MM.1S (cell line): ENCODE measurements around the gene AMBRA1.

Experiments
- DNase-seq: peaks from one replicate; pipeline ENCODE4 v3.0.0-alpha.2; 2015
- H2AFZ ChIP-seq: fragments of 300-600 bp; sonication (generic); 2 replicates; pipeline ENCODE4 v1.6.0; 2016; ENCODE audit warnings: antibody characterized with exemption, low read length
- H3F3A ChIP-seq: fragments of 300-600 bp; sonication (generic); 2 replicates; pipeline ENCODE4 v1.6.1; 2016; ENCODE audit warnings: mild to moderate bottlenecking, antibody characterized with exemption, low read length, moderate library complexity, mixed read lengths; ENCODE audit not compliant: insufficient read depth
- H3K27ac ChIP-seq: fragments of 300-600 bp; sonication (generic); 2 replicates; pipeline ENCODE4 v1.5.1; 2016; ENCODE audit warnings: mild to moderate bottlenecking, low read length
- H3K27me3 ChIP-seq: fragments of 300-600 bp; sonication (generic); replicated peaks from 2 replicates; pipeline ENCODE4 v1.6.0; 2016; ENCODE audit warnings: low read length; ENCODE audit not compliant: insufficient read depth
- H3K36me3 ChIP-seq: fragments of 300-600 bp; sonication (generic); replicated peaks from 2 replicates; pipeline ENCODE4 v1.6.1; 2016; ENCODE audit warnings: mild to moderate bottlenecking, low read length, mixed read lengths; ENCODE audit not compliant: insufficient read depth
- H3K4me1 ChIP-seq: fragments of 300-600 bp; sonication (generic); 2 replicates; pipeline ENCODE4 v1.6.1; 2016; ENCODE audit warnings: low read length, mixed read lengths
- H3K4me2 ChIP-seq: fragments of 300-600 bp; sonication (generic); 2 replicates; pipeline ENCODE4 v1.6.0; 2016; ENCODE audit warnings: low read depth, low read length
- H3K4me3 ChIP-seq: fragments of 300-600 bp; sonication (generic); 2 replicates; pipeline ENCODE4 v1.5.1; 2016; ENCODE audit warnings: low read length, mixed read lengths
- H3K79me2 ChIP-seq: fragments of 300-600 bp; sonication (generic); 2 replicates; pipeline ENCODE4 v1.6.1; 2016; ENCODE audit warnings: mixed run types, low read length, mixed read lengths
- H3K9ac ChIP-seq: fragments of 300-600 bp; sonication (generic); 2 replicates; pipeline ENCODE4 v1.6.1; 2016; ENCODE audit warnings: low read length, mixed read lengths
- H3K9me2 ChIP-seq: fragments of 300-600 bp; sonication (generic); replicated peaks from 2 replicates; pipeline ENCODE4 v1.6.1; 2016; ENCODE audit warnings: mild to moderate bottlenecking, low read length, mixed read lengths; ENCODE audit not compliant: insufficient read depth
- H3K9me3 ChIP-seq: fragments of 300-600 bp; sonication (generic); replicated peaks from 2 replicates; pipeline ENCODE4 v1.6.1; 2016; ENCODE audit warnings: mild to moderate bottlenecking, low read length, mixed read lengths; ENCODE audit not compliant: insufficient read depth
- H4K20me1 ChIP-seq: fragments of 300-600 bp; sonication (generic); 2 replicates; pipeline ENCODE4 v1.6.1; 2016; ENCODE audit warnings: mild to moderate bottlenecking, low read length, moderate library complexity, mixed read lengths; ENCODE audit not compliant: insufficient read depth
- CTCF ChIP-seq: fragments of 300-600 bp; sonication (generic); IDR thresholded peaks from 2 replicates; pipeline ENCODE4 v1.5.1; 2016; ENCODE audit warnings: antibody characterized with exemption, low read length, mixed read lengths
- EZH2 ChIP-seq: fragments of 300-600 bp; sonication (generic); optimal IDR thresholded peaks from 2 replicates; pipeline ENCODE3; 2017; ENCODE audit warnings: low read depth, mild to moderate bottlenecking, antibody characterized with exemption, low read length, mixed read lengths
- EZH2phosphoT487 ChIP-seq: fragments of 300-600 bp; sonication (generic); IDR thresholded peaks from 2 replicates; pipeline ENCODE4 v1.6.1; 2018; ENCODE audit warnings: antibody characterized with exemption, low read length

The AMBRA1 gene

GRCh38 chr11:46469926-46470325, 123.9 kb downstream of the AMBRA1 start:
- Histone ChIP-seq H3K9ac (no peak overlapping the region), H3K9me2 (no peaks in the 10 kb centered on the region), H3K9me3 (no peaks in the 10 kb centered on the region), H3K4me2 (no peak overlapping the region), H4K20me1 (no peaks in the 10 kb centered on the region; the same call in 1 of the 2 replicates), H3K4me1 (no peaks in the 10 kb centered on the region), H2AFZ (no peak overlapping the region), H3K27me3 (no peaks in the 10 kb centered on the region), H3F3A (no peaks in the 10 kb centered on the region), H3K4me3 (no peak overlapping the region), H3K36me3 (no peaks in the 10 kb centered on the region), H3K79me2 (no peaks in the 10 kb centered on the region), H3K27ac (no peak overlapping the region)
- no peak for TF ChIP-seq EZH2phosphoT487
- no peak for TF ChIP-seq CTCF
- TF ChIP-seq EZH2 = no peak
- DNase-seq = no peak

- H3K9me2 ChIP-seq = no peaks in the 10 kb centered on the region
- no peaks in the 10 kb centered on the region for H3K79me2 ChIP-seq
- TF ChIP-seq EZH2phosphoT487 = no peak
- no peak for TF ChIP-seq EZH2
- TF ChIP-seq CTCF = no peak
- no peak overlapping the region for H2AFZ ChIP-seq
- H3K4me3 ChIP-seq = no peak overlapping the region
- H3K4me2 ChIP-seq = no peak overlapping the region
- no peak for DNase-seq
- H3K27ac ChIP-seq = no peak overlapping the region
- H3K27me3 ChIP-seq = no peaks in the 10 kb centered on the region
- no peaks in the 10 kb centered on the region for H3K4me1 ChIP-seq
- no peaks in the 10 kb centered on the region; the same call in 1 of the 2 replicates for H4K20me1 ChIP-seq
- H3K9me3 ChIP-seq = no peaks in the 10 kb centered on the region
- H3K9ac ChIP-seq = no peak overlapping the region
- no peaks in the 10 kb centered on the region for H3K36me3 ChIP-seq
- no peaks in the 10 kb centered on the region for H3F3A ChIP-seq
Measured at GRCh38 chr11:46465683-46466082, 128.1 kb downstream of the AMBRA1 start.

- Histone ChIP-seq H3K4me1 (no peaks in the 10 kb centered on the region), H3K9me3 (no peaks in the 10 kb centered on the region), H3K9me2 (no peaks in the 10 kb centered on the region), H3K4me3 (no peak overlapping the region), H3K27ac (no peak overlapping the region), H3K79me2 (no peaks in the 10 kb centered on the region), H3K36me3 (no peaks in the 10 kb centered on the region), H3F3A (no peaks in the 10 kb centered on the region), H3K9ac (no peak overlapping the region), H4K20me1 (no peaks in the 10 kb centered on the region; the same call in 1 of the 2 replicates), H3K4me2 (no peak overlapping the region), H3K27me3 (no peaks in the 10 kb centered on the region), H2AFZ (no peak overlapping the region)
- no peak for DNase-seq
- TF ChIP-seq EZH2phosphoT487 = no peak
- TF ChIP-seq CTCF = no peak
- TF ChIP-seq EZH2 = no peak
Measured at GRCh38 chr11:46463701-46464421, 130.0 kb downstream of the AMBRA1 start.
